Iris pigment epithelial cell (primary cell): ENCODE data around the gene SLC14A1.
A peak's percentile ranks its signal among the peaks of the same experiment; 100 is the strongest.

Experiments
- DNase-seq: peaks from one replicate; pipeline ENCODE4 v3.0.0-alpha.2; 2011; ENCODE audit warnings: low read depth

The SLC14A1 gene

GRCh38 chr18:45723567-45724355 lies at the start of gene SLC14A1:
Gene SLC14A1 (plus strand): TSS chr18:45724181. CDS start chr18:45730321, 6,140 bp downstream.
- DNase-seq: no peak

GRCh38 chr18:45677276-45677807 lies 46.6 kb upstream of the SLC14A1 start:
- DNase-seq: no peak

GRCh38 chr18:45678441-45678840 lies 45.5 kb upstream of the SLC14A1 start:
- DNase-seq: no peak

- DNase-seq: no peak
Observed at GRCh38 chr18:45678850-45679249, 45.1 kb upstream of the SLC14A1 start.

- no peak for DNase-seq
Observed at GRCh38 chr18:45680066-45680690, 43.8 kb upstream of the SLC14A1 start.

GRCh38 chr18:45682181-45682580 lies 41.8 kb upstream of the SLC14A1 start:
- DNase-seq: no peak

- peak; percentile 22 for DNase-seq
Observed at GRCh38 chr18:45684341-45685115, 39.5 kb upstream of the SLC14A1 start.

- no peak for DNase-seq
Observed at GRCh38 chr18:45686891-45687611, 36.9 kb upstream of the SLC14A1 start.

GRCh38 chr18:45687621-45688020 lies 36.4 kb upstream of the SLC14A1 start:
- DNase-seq: no peak

- peak; percentile 23 for DNase-seq
Observed at GRCh38 chr18:45688113-45688512, 35.9 kb upstream of the SLC14A1 start.

- DNase-seq: no peak
Observed at GRCh38 chr18:45688833-45689232, 35.1 kb upstream of the SLC14A1 start.

GRCh38 chr18:45689396-45689795 lies 34.6 kb upstream of the SLC14A1 start:
- no peak for DNase-seq

GRCh38 chr18:45690975-45691815 lies 32.8 kb upstream of the SLC14A1 start:
- DNase-seq: peak; percentile 72

GRCh38 chr18:45691816-45692179 lies 32.2 kb upstream of the SLC14A1 start:
- no peak for DNase-seq

GRCh38 chr18:45702708-45703265 lies 21.2 kb upstream of the SLC14A1 start:
- DNase-seq: no peak

- no peak for DNase-seq
Observed at GRCh38 chr18:45708831-45709230, 15.2 kb upstream of the SLC14A1 start.

- no peak for DNase-seq
Observed at GRCh38 chr18:45712061-45712460, 11.9 kb upstream of the SLC14A1 start.

GRCh38 chr18:45713239-45713638 lies 10.7 kb upstream of the SLC14A1 start:
- no peak for DNase-seq

GRCh38 chr18:45715212-45715780 lies 8.7 kb upstream of the SLC14A1 start:
- DNase-seq: no peak

- DNase-seq: no peak
Observed at GRCh38 chr18:45719106-45719505, 4.9 kb upstream of the SLC14A1 start.
